AG04449 (cell line): ENCODE results near the gene UNC5C.

Source experiments
- CTCF ChIA-PET: fragments of 350-600 bp; formaldehyde crosslinking; extraction: SDS; loops from one replicate; lab custom pipeline; 2021; ENCODE audit warnings: antibody characterized with exemption; lab: Yijun Ruan, JAX
- POLR2A ChIA-PET: fragments of 400-600, 350-600 bp; formaldehyde crosslinking; extraction: SDS; loops from one replicate; lab custom pipeline; 2020; ENCODE audit warnings: antibody characterized with exemption, inconsistent platforms; lab: Yijun Ruan, JAX
- DNase-seq: peaks from one replicate; pipeline ENCODE4 v3.0.0-alpha.2; 2010; ENCODE audit warnings: low read depth, low spot score
- H3K4me3 ChIP-seq: 2 replicates; pipeline ENCODE4 v1.5.1; 2011; ENCODE audit warnings: low read depth, mild to moderate bottlenecking, control low read depth, low read length
- CTCF ChIP-seq: IDR thresholded peaks from one replicate; pipeline ENCODE4 v1.5.1; 2011; ENCODE audit warnings: mild to moderate bottlenecking, moderate library complexity, low read length, control low read depth, inconsistent platforms; ENCODE audit not compliant: insufficient read depth; ENCODE audit errors: missing control alignments

The UNC5C gene

GRCh38 chr4:95556207-95556859 lies 7.6 kb upstream of the UNC5C start:
- CTCF ChIA-PET, result no interaction called here
- POLR2A ChIA-PET, result no interaction called here
- no peak for DNase-seq
- no peak for TF ChIP-seq CTCF
- no peak overlapping the region for H3K4me3 ChIP-seq

DNA sequence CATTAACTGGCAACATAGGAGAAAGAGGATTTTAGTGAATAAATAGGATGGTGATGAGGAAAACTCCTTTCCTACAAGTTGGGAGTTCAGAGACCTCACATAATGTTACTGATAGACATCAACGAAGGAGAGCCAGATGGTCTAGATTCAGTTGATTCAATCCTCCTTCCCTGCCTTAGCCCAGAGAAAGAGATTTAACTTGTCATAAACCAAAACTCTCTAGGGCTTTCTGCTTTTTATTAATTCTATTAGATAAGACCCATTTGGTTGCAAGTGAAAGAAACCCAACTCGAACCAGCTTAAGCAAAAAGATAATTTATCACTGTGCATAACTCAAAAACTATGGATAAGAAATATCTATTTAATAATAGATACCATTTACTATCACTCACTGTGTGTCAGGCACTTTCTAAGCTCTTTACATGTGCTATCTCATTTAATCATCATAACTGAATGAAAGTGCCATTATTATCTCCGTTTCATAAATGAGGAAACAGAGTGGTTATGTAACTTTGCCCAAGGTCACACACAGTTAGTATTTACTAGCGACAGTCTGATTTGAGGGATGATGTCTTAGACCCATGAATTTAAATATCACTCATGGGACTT lies 4.3 kb upstream of the UNC5C start:
- H3K4me3 ChIP-seq, result no peak overlapping the region
- POLR2A ChIA-PET, result no interaction called here
- no peak for TF ChIP-seq CTCF
- CTCF ChIA-PET, result no interaction called here
- no peak for DNase-seq

GRCh38 chr4:95551653-95552052 lies 2.9 kb upstream of the UNC5C start:
- ChIA-PET CTCF (no interaction called here), POLR2A (no interaction called here)
- no peak for DNase-seq
- TF ChIP-seq CTCF, result no peak
- no peak overlapping the region for H3K4me3 ChIP-seq

DNA sequence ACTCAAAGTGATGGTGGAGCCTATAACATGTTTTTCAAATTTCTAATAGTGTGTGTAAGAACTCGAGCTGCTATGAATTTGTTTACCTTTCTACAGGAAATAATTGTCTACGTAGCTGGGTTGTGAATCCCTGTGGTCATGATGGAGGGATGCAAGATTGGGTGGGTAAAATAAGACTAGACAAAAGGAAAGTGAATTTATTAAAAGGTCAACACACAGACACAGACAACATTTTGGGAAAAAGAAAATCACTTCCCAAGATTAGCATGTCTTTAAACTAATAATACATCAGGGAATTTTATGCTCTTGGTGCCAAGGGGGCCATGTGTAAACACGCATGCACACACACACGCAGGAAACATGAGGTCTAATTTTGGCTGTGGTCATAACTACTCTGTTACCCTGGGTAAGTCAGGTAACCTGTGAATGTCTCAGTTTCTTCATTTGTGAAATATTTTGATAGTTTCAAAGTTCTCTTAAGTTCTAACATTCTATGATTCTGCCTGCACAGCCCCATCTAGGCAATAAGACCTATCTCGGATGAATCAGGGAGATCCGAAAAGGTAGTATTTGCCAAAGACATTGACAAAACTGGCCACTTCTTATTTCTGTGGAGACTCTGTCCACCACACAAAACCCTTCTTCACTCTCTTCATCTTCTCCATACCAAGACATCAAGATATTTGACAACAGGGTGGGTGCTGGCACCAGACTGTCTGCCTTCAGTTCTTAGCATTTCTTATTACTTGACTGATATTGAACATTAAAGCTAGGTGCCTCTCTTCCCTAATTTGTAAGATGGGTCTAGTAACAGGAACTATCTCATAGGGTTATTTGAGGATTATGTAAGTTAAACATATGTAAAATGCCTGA lies 1.6 kb upstream of the UNC5C start:
- no peak for TF ChIP-seq CTCF
- CTCF ChIA-PET, result no interaction called here
- POLR2A ChIA-PET, result no interaction called here
- H3K4me3 ChIP-seq, result no peak overlapping the region
- DNase-seq, result no peak

GRCh38 chr4:95549246-95550114 lies 707 bp upstream of the UNC5C start:
- POLR2A ChIA-PET, result no interaction called here
- CTCF ChIA-PET, result no interaction called here
- DNase-seq, result no peak
- TF ChIP-seq CTCF, result no peak
- peak overlapping the region; percentile 44 for H3K4me3 ChIP-seq
